GM11168 (cell line): ENCODE data around the gene BCAM.

Experiments
- in situ Hi-C: fragments of 300-500 bp; cut with MboI; formaldehyde crosslinking; loops from one replicate; pipeline ENCODE4 v1.12.0; 2022; ENCODE audit warnings: low sequenced_read_pairs; ENCODE audit not compliant: unreplicated experiment

BCAM gene

GRCh38 chr19:44789943-44790483 is 18.9 kb upstream of the BCAM start:
- in situ Hi-C loops, result loop anchor here (5.0 kb wide), 1 partner anchor 42 kb away; no protein-coding TSS in a partner anchor

GRCh38 chr19:44792281-44792680 is 16.6 kb upstream of the BCAM start:
- in situ Hi-C loops, result loop anchor here (5.0 kb wide), 1 partner anchor 40 kb away; no protein-coding TSS in a partner anchor

- in situ Hi-C loops, result loop anchor here (5.0 kb wide), 1 partner anchor 38 kb away; no protein-coding TSS in a partner anchor
Measured at GRCh38 chr19:44794610-44795009, 14.3 kb upstream of the BCAM start.

- in situ Hi-C loops, result no loop called here
Measured at GRCh38 chr19:44795398-44795987, 13.4 kb upstream of the BCAM start.

GRCh38 chr19:44796701-44797115 is 12.2 kb upstream of the BCAM start:
- in situ Hi-C loops, result no loop called here

GRCh38 chr19:44799627-44800346 is 9.1 kb upstream of the BCAM start:
- in situ Hi-C loops, result no loop called here

- in situ Hi-C loops, result no loop called here
Measured at GRCh38 chr19:44800461-44800860, 8.4 kb upstream of the BCAM start.

- in situ Hi-C loops, result no loop called here
Measured at GRCh38 chr19:44803442-44804428, 5.2 kb upstream of the BCAM start.

- in situ Hi-C loops, result no loop called here
Measured at GRCh38 chr19:44806291-44806690, 2.6 kb upstream of the BCAM start.

GRCh38 chr19:44807162-44807561 is 1.7 kb upstream of the BCAM start:
- in situ Hi-C loops, result no loop called here

- in situ Hi-C loops, result no loop called here
Measured at GRCh38 chr19:44807652-44808462, 1.0 kb upstream of the BCAM start.

GRCh38 chr19:44809577-44810233 is 802 bp downstream of the BCAM start:
- in situ Hi-C loops, result no loop called here

GRCh38 chr19:44810234-44811121 is 1.6 kb downstream of the BCAM start:
- in situ Hi-C loops, result no loop called here

- in situ Hi-C loops, result no loop called here
Measured at GRCh38 chr19:44811122-44811419, 2.2 kb downstream of the BCAM start.

- in situ Hi-C loops, result no loop called here
Measured at GRCh38 chr19:44812142-44812718, 3.3 kb downstream of the BCAM start.

- in situ Hi-C loops, result no loop called here
Measured at GRCh38 chr19:44813070-44813840, 4.4 kb downstream of the BCAM start.

- in situ Hi-C loops, result no loop called here
Measured at GRCh38 chr19:44813841-44814470, 5.1 kb downstream of the BCAM start.
